OCI-LY7 (cell line): ENCODE results near the gene ATP1A3. TPM values are rescaled to one million over a fixed set of nuclear protein-coding genes. Genes with fewer than 3 reads are reported as not detected.
A peak's percentile ranks its signal among the peaks of the same experiment; 100 is the strongest.
"Not testable (repeated sequence)": the region's sequence is repeated elsewhere in the genome, so short reads cannot be mapped to it uniquely, and the experiment has no call there.

Source experiments
- BruUV-seq: library from RNA; stranded (reverse); fragments of 400-500 nt; replicated peaks from 2 replicates; lab custom pipeline; 2021; lab: Mats Ljungman, UMichigan
- CTCF ChIA-PET: fragments of 300-600 bp; sonication (Branson Sonifier 250); formaldehyde crosslinking; loops from one replicate; lab custom pipeline; 2022; ENCODE audit warnings: antibody characterized with exemption; ENCODE audit not compliant: unreplicated experiment; lab: Charles Lee
- POLR2A ChIA-PET: fragments of 300-600 bp; sonication (Branson Sonifier 250); formaldehyde crosslinking; loops from one replicate; lab custom pipeline; 2022; ENCODE audit warnings: antibody characterized with exemption; lab: Charles Lee
- DNase-seq: peaks from one replicate; pipeline ENCODE4 v3.0.0-alpha.2; 2015; ENCODE audit warnings: low spot score
- H2AFZ ChIP-seq: fragments of 200-600 bp; sonication (generic), shearing (Covaris generic); 2 replicates; pipeline ENCODE4 v1.6.1; 2014; ENCODE audit warnings: mild to moderate bottlenecking, antibody characterized with exemption, low read length, moderate library complexity
- H3K27ac ChIP-seq: fragments of 200-600 bp; sonication (generic); 2 replicates; pipeline ENCODE4 v1.5.1; 2014; ENCODE audit warnings: mixed run types, low read depth, mild to moderate bottlenecking, moderate library complexity, low read length, inconsistent platforms; ENCODE audit not compliant: poor library complexity, severe bottlenecking
- H3K36me3 ChIP-seq: fragments of 200-600 bp; sonication (generic); 2 replicates; pipeline ENCODE4 v1.6.1; 2014; ENCODE audit warnings: mild to moderate bottlenecking, antibody characterized with exemption, low read length, moderate library complexity, mixed read lengths; ENCODE audit not compliant: insufficient read depth
- H3K4me1 ChIP-seq: fragments of 200-600 bp; sonication (generic); 2 replicates; pipeline ENCODE4 v1.5.1; 2014; ENCODE audit warnings: mild to moderate bottlenecking, low read length; ENCODE audit not compliant: insufficient read depth, poor library complexity, severe bottlenecking
- H3K4me2 ChIP-seq: fragments of 200-600 bp; sonication (generic); 2 replicates; pipeline ENCODE4 v1.6.1; 2014; ENCODE audit warnings: mild to moderate bottlenecking, low read length
- H3K4me3 ChIP-seq: fragments of 200-600 bp; sonication (generic); 2 replicates; pipeline ENCODE4 v1.5.1; 2014; ENCODE audit warnings: mild to moderate bottlenecking, low read depth, low read length; ENCODE audit not compliant: poor library complexity, severe bottlenecking
- H3K79me2 ChIP-seq: fragments of 200-600 bp; sonication (generic); 2 replicates; pipeline ENCODE4 v1.6.1; 2016; ENCODE audit warnings: low read depth, mild to moderate bottlenecking, low read length, moderate library complexity, mixed read lengths; ENCODE audit not compliant: insufficient read depth
- H3K9me2 ChIP-seq: fragments of 200-600 bp; sonication (generic); 2 replicates; pipeline ENCODE4 v1.6.1; 2016; ENCODE audit warnings: mild to moderate bottlenecking, low read length, mixed read lengths; ENCODE audit not compliant: insufficient read depth
- H3K9me3 ChIP-seq: fragments of 200-600 bp; sonication (generic); 2 replicates; pipeline ENCODE4 v1.6.1; 2014; ENCODE audit warnings: mild to moderate bottlenecking, mixed run types, low read length, mixed read lengths
- H4K20me1 ChIP-seq: fragments of 200-600 bp; sonication (generic); 2 replicates; pipeline ENCODE4 v1.6.1; 2014; ENCODE audit warnings: mild to moderate bottlenecking, antibody characterized with exemption, low read length, moderate library complexity, mixed read lengths; ENCODE audit not compliant: insufficient read depth
- EZH2phosphoT487 ChIP-seq: fragments of 200-600 bp; sonication (generic); IDR thresholded peaks from 2 replicates; pipeline ENCODE4 v1.6.1; 2018; ENCODE audit warnings: low read depth, borderline replicate concordance, mild to moderate bottlenecking, mixed run types, antibody characterized with exemption, low read length, moderate library complexity, mixed read lengths
- intact Hi-C: fragments of 100-400 bp; cut with micrococcal nuclease; formaldehyde crosslinking; loops from one replicate; pipeline ENCODE4 v1.10.0; 2022; ENCODE audit not compliant: unreplicated experiment
- total RNA-seq, 2 experiments: library from RNA; depleted of rRNA in 1 of 2; stranded (reverse); fragments of >200 nt in 1 of 2; shearing (Covaris generic) in 1 of 2; gene quantifications; 2 replicates each; pipeline ENCODE4 v1.2.3, GENCODE V29; 2014 to 2022
- TF ChIP-seq, protein P1 (sequence below): fragments of 200-600 bp; sonication (generic); conservative IDR thresholded peaks from 2 replicates; pipeline ENCODE4 v1.5.1; 2014; ENCODE audit warnings: mild to moderate bottlenecking, antibody characterized with exemption, low read length, moderate library complexity, mixed read lengths

ATP1A3 gene
- total RNA-seq, 2 experiments from 2014 or later, result 9.3 to 33.0 TPM

- intact Hi-C loops, result loop anchor here (10.0 kb wide), 1 partner anchor 395 kb away; no protein-coding TSS in a partner anchor
- TF ChIP-seq EZH2phosphoT487, result no peak
- TF ChIP-seq, protein P1, sequence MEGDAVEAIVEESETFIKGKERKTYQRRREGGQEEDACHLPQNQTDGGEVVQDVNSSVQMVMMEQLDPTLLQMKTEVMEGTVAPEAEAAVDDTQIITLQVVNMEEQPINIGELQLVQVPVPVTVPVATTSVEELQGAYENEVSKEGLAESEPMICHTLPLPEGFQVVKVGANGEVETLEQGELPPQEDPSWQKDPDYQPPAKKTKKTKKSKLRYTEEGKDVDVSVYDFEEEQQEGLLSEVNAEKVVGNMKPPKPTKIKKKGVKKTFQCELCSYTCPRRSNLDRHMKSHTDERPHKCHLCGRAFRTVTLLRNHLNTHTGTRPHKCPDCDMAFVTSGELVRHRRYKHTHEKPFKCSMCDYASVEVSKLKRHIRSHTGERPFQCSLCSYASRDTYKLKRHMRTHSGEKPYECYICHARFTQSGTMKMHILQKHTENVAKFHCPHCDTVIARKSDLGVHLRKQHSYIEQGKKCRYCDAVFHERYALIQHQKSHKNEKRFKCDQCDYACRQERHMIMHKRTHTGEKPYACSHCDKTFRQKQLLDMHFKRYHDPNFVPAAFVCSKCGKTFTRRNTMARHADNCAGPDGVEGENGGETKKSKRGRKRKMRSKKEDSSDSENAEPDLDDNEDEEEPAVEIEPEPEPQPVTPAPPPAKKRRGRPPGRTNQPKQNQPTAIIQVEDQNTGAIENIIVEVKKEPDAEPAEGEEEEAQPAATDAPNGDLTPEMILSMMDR, result no peak
- Histone ChIP-seq H3K4me1 (peaks cover 80% of the 10 kb centered on the region), H2AFZ (peak overlapping the region; percentile 21; the same call in 1 of the 2 replicates), H3K9me2 (no peaks in the 10 kb centered on the region), H3K9me3 (no peaks in the 10 kb centered on the region), H3K4me2 (peak overlapping the region; percentile 82), H4K20me1 (no peaks in the 10 kb centered on the region), H3K27ac (peak overlapping the region; percentile 80), H3K79me2 (peaks cover 6% of the 10 kb centered on the region; the same call in 1 of the 2 replicates), H3K4me3 (peak overlapping the region; percentile 71), H3K36me3 (no peaks in the 10 kb centered on the region)
- peak; percentile 79 for DNase-seq
- ChIA-PET CTCF (no interaction called here), POLR2A (no interaction called here)
- no TSS peak for BruUV-seq
Observed at GRCh38 chr19:41939861-41940730, 53.9 kb downstream of the ATP1A3 start.

GRCh38 chr19:41939209-41939608, 54.8 kb downstream of the ATP1A3 start:
- peaks cover 80% of the 10 kb centered on the region for H3K4me1 ChIP-seq
- H3K9me2 ChIP-seq, DNase-seq, H3K36me3 ChIP-seq, POLR2A ChIA-PET, intact Hi-C loops, H2AFZ ChIP-seq, BruUV-seq, H4K20me1 ChIP-seq, H3K79me2 ChIP-seq, H3K9me3 ChIP-seq, CTCF ChIA-PET: not testable (repeated sequence)
- peak overlapping the region; percentile 80 for H3K27ac ChIP-seq
- peak overlapping the region; percentile 71 for H3K4me3 ChIP-seq
- H3K4me2 ChIP-seq, result peak overlapping the region; percentile 82

- peak overlapping the region; percentile 48 for H3K4me3 ChIP-seq
- peak; percentile 58 for DNase-seq
- POLR2A ChIA-PET, result interaction anchor here (1.0 to 2.0 kb wide), 4 partner anchors 9 to 61 kb away, joined by 4 to 21 read pairs (median 6); partner anchors contain the start of gene ERFL
- no peaks in the 10 kb centered on the region for H3K9me2 ChIP-seq
- peak overlapping the region; percentile 53 for H3K4me2 ChIP-seq
- no peaks in the 10 kb centered on the region for H3K36me3 ChIP-seq
- peaks cover 6% of the 10 kb centered on the region; the same call in 1 of the 2 replicates for H3K79me2 ChIP-seq
- BruUV-seq, result no TSS peak
- H3K4me1 ChIP-seq, result peaks cover 78% of the 10 kb centered on the region
- CTCF ChIA-PET, result interaction anchor here (1.3 kb wide), 1 partner anchor 51 kb away, joined by 4 read pairs; no protein-coding TSS in a partner anchor
- TF ChIP-seq, protein P1, result no peak
- TF ChIP-seq EZH2phosphoT487, result no peak
- no peak overlapping the region for H2AFZ ChIP-seq
- intact Hi-C loops, result loop anchor here (1.0 to 2.0 kb wide), 2 partner anchors 8 to 13 kb away; no protein-coding TSS in a partner anchor
- no peaks in the 10 kb centered on the region for H4K20me1 ChIP-seq
- no peaks in the 10 kb centered on the region for H3K9me3 ChIP-seq
- peak overlapping the region; percentile 92 for H3K27ac ChIP-seq
Observed at GRCh38 chr19:41937525-41938468, 56.2 kb downstream of the ATP1A3 start.
